ENCODE measurements around the gene TCF15. TPM values are rescaled to one million over a fixed set of nuclear protein-coding genes. Genes with fewer than 3 reads are reported as not detected.

Gene TCF15
- not detected in 2 replicates for total RNA-seq

DNA sequence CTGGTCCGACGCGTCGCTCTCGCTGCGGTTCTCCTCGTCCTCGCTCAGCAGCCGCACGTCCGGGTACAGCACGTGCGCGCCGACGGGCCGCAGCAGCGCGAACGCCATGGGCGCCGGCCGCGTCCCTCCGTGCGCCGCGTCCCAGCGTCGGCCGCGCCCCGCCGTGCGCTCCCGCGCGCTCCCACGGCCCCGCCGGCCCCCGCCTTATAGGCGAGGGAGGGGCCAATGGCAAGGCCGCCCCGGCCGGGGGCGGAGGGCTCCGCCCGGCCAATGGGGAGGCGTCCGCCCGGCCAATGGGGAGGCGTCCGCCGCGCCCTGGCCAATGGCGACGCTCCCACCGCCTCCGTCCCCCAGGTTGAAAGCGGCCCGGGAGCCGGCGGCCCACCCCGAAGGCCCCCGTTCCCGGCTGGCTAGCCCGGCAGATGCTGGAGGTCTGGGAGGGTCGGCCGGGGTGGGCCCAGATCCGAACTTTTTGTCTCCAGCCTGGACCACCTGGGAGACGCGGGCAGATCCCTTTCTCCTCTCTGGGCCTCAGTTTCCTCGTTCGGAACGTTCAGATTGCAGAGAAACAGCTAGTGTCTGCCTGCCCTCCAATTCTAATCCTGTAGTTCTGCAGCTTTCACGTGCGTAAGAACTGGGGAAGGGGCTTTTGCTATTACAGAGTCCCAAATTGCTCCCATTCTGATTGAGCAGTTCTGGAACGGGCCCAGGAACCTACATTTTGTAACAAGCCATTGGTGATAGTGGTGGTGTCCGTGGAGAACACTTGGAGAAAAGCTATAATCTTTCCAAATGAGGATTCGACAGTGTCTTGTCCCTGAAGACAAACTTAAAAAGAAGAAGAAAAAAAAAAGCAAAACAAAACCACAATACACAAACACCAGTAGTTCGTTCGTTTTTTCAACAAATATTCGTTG is at the start of gene TCF15:
Gene TCF15 (minus strand): TSS at position 180 of the 917 bp plus-strand sequence. CDS start 72 bp downstream, at position 108.
- no peak within 1 kb of the TSS for H3K4me3 ChIP-seq (ENCODE audit: low read depth, low read length)
- TF ChIP-seq, protein P1, sequence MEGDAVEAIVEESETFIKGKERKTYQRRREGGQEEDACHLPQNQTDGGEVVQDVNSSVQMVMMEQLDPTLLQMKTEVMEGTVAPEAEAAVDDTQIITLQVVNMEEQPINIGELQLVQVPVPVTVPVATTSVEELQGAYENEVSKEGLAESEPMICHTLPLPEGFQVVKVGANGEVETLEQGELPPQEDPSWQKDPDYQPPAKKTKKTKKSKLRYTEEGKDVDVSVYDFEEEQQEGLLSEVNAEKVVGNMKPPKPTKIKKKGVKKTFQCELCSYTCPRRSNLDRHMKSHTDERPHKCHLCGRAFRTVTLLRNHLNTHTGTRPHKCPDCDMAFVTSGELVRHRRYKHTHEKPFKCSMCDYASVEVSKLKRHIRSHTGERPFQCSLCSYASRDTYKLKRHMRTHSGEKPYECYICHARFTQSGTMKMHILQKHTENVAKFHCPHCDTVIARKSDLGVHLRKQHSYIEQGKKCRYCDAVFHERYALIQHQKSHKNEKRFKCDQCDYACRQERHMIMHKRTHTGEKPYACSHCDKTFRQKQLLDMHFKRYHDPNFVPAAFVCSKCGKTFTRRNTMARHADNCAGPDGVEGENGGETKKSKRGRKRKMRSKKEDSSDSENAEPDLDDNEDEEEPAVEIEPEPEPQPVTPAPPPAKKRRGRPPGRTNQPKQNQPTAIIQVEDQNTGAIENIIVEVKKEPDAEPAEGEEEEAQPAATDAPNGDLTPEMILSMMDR (IDR thresholded peaks at IDR 0.05; ENCODE audit: insufficient read depth, low read depth, low read length) = no peak
- DNase-seq (ENCODE audit: low read depth) = peak; percentile 6

GRCh38 chr20:658731-659291 is 48.7 kb upstream of the TCF15 start:
- TF ChIP-seq, protein P1 (IDR thresholded peaks at IDR 0.05; ENCODE audit: insufficient read depth, low read depth, low read length) = no peak
- no peak for DNase-seq (ENCODE audit: low read depth)
- no peak overlapping the region for H3K4me3 ChIP-seq (ENCODE audit: low read depth, low read length)

GRCh38 chr20:658202-658601 is 48.1 kb upstream of the TCF15 start:
- no peak overlapping the region for H3K4me3 ChIP-seq (ENCODE audit: low read depth, low read length)
- TF ChIP-seq, protein P1 (IDR thresholded peaks at IDR 0.05; ENCODE audit: insufficient read depth, low read depth, low read length) = no peak
- DNase-seq (ENCODE audit: low read depth) = no peak

DNA sequence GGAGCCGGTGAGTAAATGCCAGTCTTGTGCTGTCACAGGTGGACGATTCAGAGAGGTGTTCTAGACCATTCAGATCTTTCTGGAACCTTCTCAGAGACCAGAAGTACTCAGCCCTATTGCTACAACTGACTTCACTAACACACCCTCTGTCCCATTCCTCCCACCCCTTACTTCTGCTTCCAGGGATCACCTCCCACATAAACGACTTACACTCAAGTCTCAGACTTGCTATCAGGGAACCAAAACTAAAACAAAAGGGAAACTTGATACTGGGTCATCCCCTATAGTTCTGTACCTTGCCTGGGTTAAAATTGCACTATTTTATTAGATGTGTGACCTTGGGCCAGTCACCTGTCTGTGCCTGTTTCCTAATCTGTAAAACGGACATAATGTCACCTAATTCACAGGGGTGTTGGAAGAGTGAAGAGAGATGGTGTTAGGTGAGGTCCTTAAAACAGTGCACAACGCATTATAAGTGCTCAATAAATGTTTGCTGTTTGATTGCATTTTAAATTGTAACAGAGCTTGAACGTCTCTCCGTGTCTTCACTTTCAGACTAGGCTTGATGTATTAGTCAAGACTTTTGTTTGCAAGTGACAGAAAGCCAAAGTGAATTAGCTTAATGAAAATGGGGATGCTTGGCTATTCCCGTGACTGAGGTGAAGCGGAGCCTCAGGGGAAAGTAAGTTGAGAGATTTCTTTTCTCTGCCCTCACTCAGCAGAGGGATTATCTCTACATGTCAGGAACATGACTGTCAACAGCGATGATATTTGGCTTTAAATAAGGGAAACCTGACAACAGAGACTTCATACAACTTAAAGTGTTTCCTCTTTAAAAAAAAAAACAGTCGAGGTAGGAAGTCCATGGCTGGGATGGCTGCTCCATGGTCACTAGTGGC is 45.9 kb upstream of the TCF15 start:
- TF ChIP-seq, protein P1 (IDR thresholded peaks at IDR 0.05; ENCODE audit: insufficient read depth, low read depth, low read length) = no peak
- H3K4me3 ChIP-seq (ENCODE audit: low read depth, low read length) = no peak overlapping the region
- no peak for DNase-seq (ENCODE audit: low read depth)

DNA sequence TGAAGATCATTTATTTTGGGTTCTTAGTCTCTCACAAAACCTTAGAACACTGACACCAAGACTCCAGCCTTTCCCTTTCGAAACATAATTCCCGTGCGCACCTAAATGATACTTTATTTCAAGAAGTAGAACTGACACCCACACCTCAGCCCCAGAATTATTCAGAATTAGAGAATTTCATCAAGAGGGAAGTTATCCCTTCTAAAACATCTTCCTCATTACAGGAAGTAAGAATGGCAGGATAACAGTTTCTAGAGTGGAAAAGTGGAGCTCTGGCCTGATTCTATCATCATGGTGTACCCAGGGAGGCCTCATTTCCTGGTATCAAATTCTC is 44.3 kb upstream of the TCF15 start:
- TF ChIP-seq, protein P1 (IDR thresholded peaks at IDR 0.05; ENCODE audit: insufficient read depth, low read depth, low read length) = no peak
- no peak overlapping the region for H3K4me3 ChIP-seq (ENCODE audit: low read depth, low read length)
- DNase-seq (ENCODE audit: low read depth) = no peak

DNA sequence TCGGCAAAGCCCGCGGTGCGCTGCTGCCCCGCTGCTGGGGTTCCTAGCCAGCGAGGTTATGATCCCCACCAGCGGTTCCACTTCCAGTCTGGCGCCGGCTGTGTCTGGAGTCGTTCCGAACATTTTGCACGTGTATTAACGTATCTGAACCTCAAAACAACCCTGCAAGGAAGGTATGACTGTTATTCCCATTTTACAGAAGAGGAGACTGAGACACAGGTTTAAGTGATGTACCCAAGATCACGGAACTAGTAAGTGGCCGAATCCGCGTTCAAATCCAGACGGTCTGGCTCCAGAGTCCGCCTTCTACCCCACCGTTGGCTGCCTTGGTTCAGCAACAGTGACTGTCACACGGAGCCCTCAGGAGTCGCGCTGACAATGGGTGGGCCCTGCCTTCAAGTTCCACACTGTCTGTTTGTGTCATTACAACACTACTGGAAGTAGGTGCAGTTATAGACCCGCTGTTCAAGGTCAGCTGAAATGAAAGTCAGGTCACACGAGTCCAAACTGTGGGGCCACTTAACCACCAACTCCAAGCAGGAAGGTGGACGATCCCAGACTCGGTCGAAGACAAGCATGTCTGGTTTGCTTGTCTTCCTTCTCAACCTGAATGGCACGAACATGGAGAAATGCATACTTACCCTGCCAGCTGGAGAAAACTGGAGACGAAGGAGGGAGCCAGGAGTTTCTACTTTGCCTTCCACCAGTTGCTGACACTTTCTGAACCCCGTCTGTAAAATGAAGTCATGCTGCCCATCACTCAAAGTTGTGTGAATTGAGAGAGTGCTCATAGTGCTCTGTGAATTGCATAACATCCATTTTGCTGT is 43.7 kb upstream of the TCF15 start:
- peak overlapping the region; percentile 86 for H3K4me3 ChIP-seq (ENCODE audit: low read depth, low read length)
- no peak for DNase-seq (ENCODE audit: low read depth)
- TF ChIP-seq, protein P1 (IDR thresholded peaks at IDR 0.05; ENCODE audit: insufficient read depth, low read depth, low read length) = no peak
